ENCODE results near the gene SLC38A8. TPM values are rescaled to one million over a fixed set of nuclear protein-coding genes. Genes with fewer than 3 reads are reported as not detected.

SLC38A8 gene
- total and polyA plus RNA-seq, 2 donors (not counting 1 experiment from before 2014, with no cell fraction given): not detected

DNA sequence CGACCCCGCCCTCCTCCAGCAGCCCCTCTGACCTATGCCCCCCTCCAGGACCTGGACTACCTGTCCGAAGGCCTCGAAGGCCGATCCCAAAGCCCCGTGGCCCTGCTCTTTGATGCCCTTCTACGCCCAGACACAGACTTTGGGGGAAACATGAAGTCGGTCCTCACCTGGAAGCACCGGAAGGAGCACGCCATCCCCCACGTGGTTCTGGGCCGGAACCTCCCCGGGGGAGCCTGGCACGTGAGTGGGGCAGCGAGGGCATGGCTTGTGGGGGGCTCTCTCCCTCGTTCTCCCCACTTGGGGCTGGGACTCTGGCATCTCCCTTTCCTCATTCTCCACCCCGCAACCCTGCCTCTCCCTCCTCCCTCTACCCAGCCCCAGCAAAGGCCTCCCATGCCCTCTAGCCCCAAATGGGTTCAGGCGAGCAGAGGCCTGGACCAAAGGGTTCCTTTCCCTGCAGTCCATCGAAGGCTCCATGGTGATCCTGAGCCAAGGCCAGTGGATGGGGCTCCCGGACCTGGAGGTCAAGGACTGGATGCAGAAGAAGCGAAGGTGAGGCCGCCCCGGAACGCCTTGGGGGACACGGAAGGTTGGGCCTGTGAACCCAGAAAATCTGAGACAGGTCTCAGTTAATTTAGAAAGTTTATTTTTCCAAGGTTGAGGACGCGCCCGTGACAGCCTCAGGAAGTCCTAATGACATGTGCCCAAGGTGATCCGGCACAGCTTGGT lies 81.9 kb downstream of the SLC38A8 start:
- POLR2A ChIA-PET: no interaction called here
- Histone ChIP-seq H3K36me3 (replicated peaks in 1 of 2; ENCODE audit: control extremely low read depth in 1 of 2, control insufficient read depth in 1 of 2, extremely low read depth in 1 of 2, insufficient read depth in 2 of 2, low read length in 1 of 2) (no peaks in the 10 kb centered on the region), H3K4me3 (ENCODE audit: control extremely low read depth in 1 of 5, extremely low read depth in 1 of 5, insufficient read depth in 1 of 5, low read depth in 2 of 5, low read length in 4 of 5) (no peak overlapping the region), H3K27me3 (replicated peaks in 1 of 4; ENCODE audit: control extremely low read depth in 1 of 4, control insufficient read depth in 3 of 4, insufficient read depth in 4 of 4, low read length in 3 of 4) (peaks cover 0 to 12% (median 0%) of the 10 kb centered on the region in 4 experiments), H3K4me2 (replicated peaks; ENCODE audit: low read depth, low read length, poor library complexity, severe bottlenecking) (no peak overlapping the region), H3K27ac (ENCODE audit: low read length in 2 of 2) (no peak overlapping the region), H4K20me1 (ENCODE audit: control insufficient read depth, insufficient read depth, low read length, poor library complexity, severe bottlenecking) (no peaks in the 10 kb centered on the region), H3K4me1 (ENCODE audit: control insufficient read depth in 2 of 2, insufficient read depth in 2 of 2, low read length in 2 of 2) (no peaks in the 10 kb centered on the region), H3K79me2 (ENCODE audit: control insufficient read depth, insufficient read depth, low read length) (no peaks in the 10 kb centered on the region), H3K9ac (ENCODE audit: low read length) (no peak overlapping the region), H3K9me3 (ENCODE audit: control extremely low read depth in 1 of 3, control insufficient read depth in 2 of 3, insufficient read depth in 1 of 3, low read length in 2 of 3) (no peaks in the 10 kb centered on the region), H2AFZ (ENCODE audit: insufficient read depth, low read depth, low read length, poor library complexity, severe bottlenecking) (no peak overlapping the region)
- CTCF ChIA-PET: no interaction called here
- no peak for DNase-seq
- 92% methylated on average over 25 of the region's 29 CpGs for WGBS (ENCODE audit: insufficient coverage)
- peaks cover under 1% of the 10 kb centered on the region for H3K27me3 Mint-ChIP-seq
- no peaks in the 10 kb centered on the region for H3K4me1 Mint-ChIP-seq
- no peak overlapping the region for H3K27ac Mint-ChIP-seq
- no peak overlapping the region for H3K4me3 Mint-ChIP-seq
- intact Hi-C loops (cut with micrococcal nuclease): no loop called here
- no peak for ATAC-seq (ENCODE audit: low read depth)
- TF ChIP-seq, protein P1, sequence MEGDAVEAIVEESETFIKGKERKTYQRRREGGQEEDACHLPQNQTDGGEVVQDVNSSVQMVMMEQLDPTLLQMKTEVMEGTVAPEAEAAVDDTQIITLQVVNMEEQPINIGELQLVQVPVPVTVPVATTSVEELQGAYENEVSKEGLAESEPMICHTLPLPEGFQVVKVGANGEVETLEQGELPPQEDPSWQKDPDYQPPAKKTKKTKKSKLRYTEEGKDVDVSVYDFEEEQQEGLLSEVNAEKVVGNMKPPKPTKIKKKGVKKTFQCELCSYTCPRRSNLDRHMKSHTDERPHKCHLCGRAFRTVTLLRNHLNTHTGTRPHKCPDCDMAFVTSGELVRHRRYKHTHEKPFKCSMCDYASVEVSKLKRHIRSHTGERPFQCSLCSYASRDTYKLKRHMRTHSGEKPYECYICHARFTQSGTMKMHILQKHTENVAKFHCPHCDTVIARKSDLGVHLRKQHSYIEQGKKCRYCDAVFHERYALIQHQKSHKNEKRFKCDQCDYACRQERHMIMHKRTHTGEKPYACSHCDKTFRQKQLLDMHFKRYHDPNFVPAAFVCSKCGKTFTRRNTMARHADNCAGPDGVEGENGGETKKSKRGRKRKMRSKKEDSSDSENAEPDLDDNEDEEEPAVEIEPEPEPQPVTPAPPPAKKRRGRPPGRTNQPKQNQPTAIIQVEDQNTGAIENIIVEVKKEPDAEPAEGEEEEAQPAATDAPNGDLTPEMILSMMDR (IDR thresholded peaks at IDR 0.05): no peak
- no peak for TF ChIP-seq EZH2 (IDR thresholded peaks at IDR 0.05; ENCODE audit: borderline replicate concordance, insufficient read depth, low read depth, low read length, poor library complexity, severe bottlenecking)
- no peaks in the 10 kb centered on the region for H3K9me3 Mint-ChIP-seq (ENCODE audit: insufficient read depth)

Small RNA genes within 50 kb of the gene (small RNA-seq; reads per million reads assigned to genes)
- not detected for gene RNA5SP432 (ENCODE audit: insufficient read length, low read depth, low replicate concordance)

Other genes with a start within 250 kb of the SLC38A8 start
- gene HSBP1, start 234.8 kb downstream of the SLC38A8 start, total RNA-seq: 39.6 and 45.4 TPM in 2 replicates
- gene HSBP1, start 234.8 kb downstream of the SLC38A8 start, polyA plus RNA-seq: 4.1 and 4.8 TPM in 2 replicates
- gene MLYCD, start 143.7 kb downstream of the SLC38A8 start, total RNA-seq: 16.8 and 17.1 TPM in 2 replicates
- gene MLYCD, start 143.7 kb downstream of the SLC38A8 start, polyA plus RNA-seq: 2.3 and 2.7 TPM in 2 replicates
- 1.2 and 1.8 TPM in 2 replicates for gene OSGIN1, start 89.6 kb downstream of the SLC38A8 start, total RNA-seq
- gene OSGIN1, start 89.6 kb downstream of the SLC38A8 start, polyA plus RNA-seq: 0.85 and 1.8 TPM in 2 replicates
- gene NECAB2, start 74.6 kb downstream of the SLC38A8 start, total RNA-seq: not detected in 2 replicates
- gene NECAB2, start 74.6 kb downstream of the SLC38A8 start, polyA plus RNA-seq: not detected in 2 replicates
- 119 and 120 TPM in 2 replicates for gene MBTPS1, start 74.1 kb upstream of the SLC38A8 start, total RNA-seq
- gene MBTPS1, start 74.1 kb upstream of the SLC38A8 start, polyA plus RNA-seq: 85.9 and 105 TPM in 2 replicates
- 30.8 and 40.2 TPM in 2 replicates for gene HSDL1, start 102.4 kb upstream of the SLC38A8 start, total RNA-seq
- 12.4 and 16.4 TPM in 2 replicates for gene HSDL1, start 102.4 kb upstream of the SLC38A8 start, polyA plus RNA-seq
- gene DNAAF1, start 102.5 kb upstream of the SLC38A8 start, total RNA-seq: 0.29 and 0.30 TPM in 2 replicates
- gene DNAAF1, start 102.5 kb upstream of the SLC38A8 start, polyA plus RNA-seq: 0.13 and 0.24 TPM in 2 replicates
- gene TAF1C, start 144.3 kb upstream of the SLC38A8 start, total RNA-seq: 110 and 115 TPM in 2 replicates
- 125 and 177 TPM in 2 replicates for gene TAF1C, start 144.3 kb upstream of the SLC38A8 start, polyA plus RNA-seq
- gene ADAD2, start 148.4 kb upstream of the SLC38A8 start, total RNA-seq: 0.29 TPM in 1 of 2 replicates, not detected in the other
- 0.06 and 0.14 TPM in 2 replicates for gene ADAD2, start 148.4 kb upstream of the SLC38A8 start, polyA plus RNA-seq
- not detected in 2 replicates for gene KCNG4, start 197.2 kb upstream of the SLC38A8 start, total RNA-seq
- gene KCNG4, start 197.2 kb upstream of the SLC38A8 start, polyA plus RNA-seq: not detected in 2 replicates